ENCODE measurements around the gene SERINC1.
"Not testable (repeated sequence)": the region's sequence is repeated elsewhere in the genome, so short reads cannot be mapped to it uniquely, and the experiment has no call there.

SERINC1 gene

DNA sequence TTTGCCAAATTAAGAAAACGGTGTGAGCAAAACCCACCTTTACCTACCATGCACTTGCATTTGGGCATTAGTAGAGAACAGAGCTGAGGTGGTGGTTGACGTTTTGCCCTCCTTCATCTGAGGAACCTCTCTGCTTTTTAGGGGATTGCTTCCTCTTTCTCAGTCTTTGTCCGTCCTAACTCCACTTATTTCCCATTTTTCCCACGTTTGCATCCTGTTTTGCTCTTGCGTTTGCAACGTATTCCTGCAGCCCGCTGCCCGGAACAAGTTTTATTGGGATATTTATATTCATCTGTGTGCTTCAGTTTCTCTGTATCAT, 374 bp upstream of the SERINC1 start:
- FAIRE-seq (no peak), DNase-seq (ENCODE audit: insufficient read length) (no peak)
- TF ChIP-seq POLR2A (IDR thresholded peaks at IDR 0.05; ENCODE audit: low read depth, low read length), result no peak
- no peak for TF ChIP-seq TAF1 (IDR thresholded peaks at IDR 0.05; ENCODE audit: borderline replicate concordance, low read depth, low read length)
- TF ChIP-seq POLR2AphosphoS5 (IDR thresholded peaks at IDR 0.05; ENCODE audit: low read depth, low read length), result no peak

DNA sequence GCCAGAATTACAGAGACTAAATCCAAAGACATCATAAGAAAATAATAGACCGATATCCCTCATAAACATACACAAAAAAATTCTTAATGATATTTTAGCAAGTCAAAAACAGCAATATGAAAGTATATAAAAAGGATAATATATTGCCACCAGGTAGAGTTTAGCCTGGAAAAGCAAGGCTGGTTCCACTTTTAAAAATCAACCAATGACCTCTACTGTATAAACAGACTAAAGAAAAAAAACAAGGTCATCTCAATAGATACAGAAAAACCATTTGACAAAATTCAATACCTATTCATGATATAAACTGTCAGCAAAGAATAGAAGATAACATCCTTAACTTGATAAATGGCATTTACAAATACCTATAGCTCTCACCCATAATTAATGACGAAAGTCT, 9.7 kb downstream of the SERINC1 start:
- TF ChIP-seq POLR2AphosphoS5 (IDR thresholded peaks at IDR 0.05; ENCODE audit: low read depth, low read length), result no peak
- DNase-seq (ENCODE audit: insufficient read length) (no peak), FAIRE-seq (no peak)

DNA sequence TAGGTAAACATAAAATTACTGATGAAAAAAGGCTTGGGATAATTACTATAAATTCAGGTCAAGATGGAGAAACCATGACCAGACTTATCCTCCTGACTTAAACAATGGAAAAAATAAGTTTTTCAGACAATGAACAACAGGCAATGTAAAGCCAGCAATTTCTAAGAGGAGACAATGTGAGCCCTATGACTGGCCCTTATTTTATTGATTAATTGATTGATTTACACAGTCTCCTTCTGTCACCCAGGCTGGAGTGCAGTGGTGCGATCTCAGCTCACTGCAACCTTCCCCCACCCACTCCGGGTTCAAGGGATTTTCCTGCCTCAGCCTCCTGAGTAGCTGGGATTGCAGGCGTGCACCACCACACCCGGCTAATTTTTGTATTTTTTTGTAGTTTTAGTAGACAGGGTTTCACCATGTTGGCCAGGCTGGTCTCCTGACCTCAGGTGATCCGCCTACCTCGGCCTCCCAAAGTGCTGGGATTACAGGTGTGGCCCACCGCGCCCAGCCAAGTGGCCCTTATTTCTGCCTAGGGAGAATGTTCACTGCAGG, 11.7 kb downstream of the SERINC1 start:
- DNase-seq (ENCODE audit: insufficient read length); FAIRE-seq: not testable (repeated sequence)

DNA sequence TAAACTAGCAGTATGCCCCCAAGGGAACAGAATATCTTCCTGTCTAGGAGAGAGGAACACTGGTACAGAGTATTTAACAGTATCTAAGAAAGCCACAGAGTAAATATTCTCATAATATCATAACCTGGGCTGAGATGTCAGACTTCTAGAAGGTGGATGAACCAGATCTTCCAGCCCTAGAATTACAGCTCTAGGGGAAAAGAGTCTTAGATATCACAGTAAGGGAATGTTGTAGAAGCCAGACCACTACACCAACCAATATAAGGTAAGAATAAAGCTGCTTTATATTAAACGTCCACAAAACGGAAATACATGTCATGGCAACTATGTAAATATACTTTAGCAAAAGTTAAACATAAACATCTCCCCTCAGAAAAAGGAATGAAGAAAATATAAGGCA, 12.4 kb downstream of the SERINC1 start:
- no peak for TF ChIP-seq POLR2AphosphoS5 (IDR thresholded peaks at IDR 0.05; ENCODE audit: low read depth, low read length)
- no peak for TF ChIP-seq POLR2A (IDR thresholded peaks at IDR 0.05; ENCODE audit: low read depth, low read length)
- no peak for TF ChIP-seq TAF1 (IDR thresholded peaks at IDR 0.05; ENCODE audit: borderline replicate concordance, low read depth, low read length)
- DNase-seq (ENCODE audit: insufficient read length) (no peak), FAIRE-seq (no peak)

DNA sequence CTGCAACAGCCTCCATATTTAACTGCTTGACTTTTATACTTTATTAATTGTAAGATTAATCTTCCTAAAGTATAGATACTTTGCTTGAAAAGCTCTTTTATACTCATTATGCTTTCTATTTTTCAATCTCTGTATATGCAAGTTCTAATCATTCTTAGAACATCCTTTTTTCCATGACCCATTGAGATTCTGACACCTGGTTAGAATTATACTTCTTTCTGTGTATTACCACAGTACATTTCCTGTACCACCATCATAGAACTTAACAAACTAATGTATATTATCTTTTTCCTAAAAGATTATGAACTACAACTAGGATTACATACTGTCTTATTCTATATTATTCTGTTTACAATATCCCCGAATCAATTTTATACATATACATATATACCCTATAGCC, 13.5 kb downstream of the SERINC1 start:
- TF ChIP-seq TAF1 (IDR thresholded peaks at IDR 0.05; ENCODE audit: borderline replicate concordance, low read depth, low read length), result no peak
- no peak for TF ChIP-seq POLR2AphosphoS5 (IDR thresholded peaks at IDR 0.05; ENCODE audit: low read depth, low read length)
- DNase-seq (ENCODE audit: insufficient read length) (no peak), FAIRE-seq (no peak)

DNA sequence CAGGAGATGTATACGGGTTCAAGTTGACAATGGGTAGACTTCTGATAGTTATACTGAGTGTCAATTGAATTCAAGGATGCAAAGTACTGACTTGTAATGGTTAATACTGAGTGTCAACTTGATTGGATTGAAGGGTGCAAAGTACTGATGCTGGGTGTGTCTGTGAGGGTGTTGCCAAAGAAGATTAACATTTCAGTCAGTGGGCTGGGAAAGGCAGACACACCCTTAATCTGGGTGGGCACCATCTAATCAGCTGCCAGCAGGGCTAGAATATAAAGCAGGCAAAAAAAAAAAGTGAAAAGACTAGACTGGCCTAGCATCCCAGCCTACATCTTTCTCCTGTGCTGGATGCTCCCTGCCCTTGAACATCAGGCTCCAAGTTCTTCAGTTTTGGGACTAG, 16.5 kb downstream of the SERINC1 start:
- FAIRE-seq; DNase-seq (ENCODE audit: insufficient read length): not testable (repeated sequence)

DNA sequence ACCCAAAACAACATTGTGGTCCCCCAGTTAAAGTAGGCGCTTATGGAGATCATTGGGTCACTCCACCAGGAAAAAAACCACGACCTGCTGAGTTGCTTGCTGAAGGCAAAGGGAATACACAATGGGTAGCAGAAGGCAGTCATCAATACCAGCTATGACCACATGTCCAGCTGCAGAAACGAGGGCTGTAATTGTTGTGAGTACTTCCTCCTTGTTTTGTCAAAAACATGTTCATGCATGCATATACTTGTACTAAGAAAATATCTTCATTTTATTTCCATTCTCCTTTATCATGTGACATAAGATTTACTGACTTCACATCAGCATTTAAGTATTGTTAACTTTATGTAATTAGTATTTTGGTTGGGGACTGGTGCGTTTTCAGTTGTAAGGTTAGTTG, 16.9 kb downstream of the SERINC1 start:
- TF ChIP-seq TAF1 (IDR thresholded peaks at IDR 0.05; ENCODE audit: borderline replicate concordance, low read depth, low read length) (no peak), POLR2AphosphoS5 (IDR thresholded peaks at IDR 0.05; ENCODE audit: low read depth, low read length) (no peak), POLR2A (IDR thresholded peaks at IDR 0.05; ENCODE audit: low read depth, low read length) (no peak)
- DNase-seq (ENCODE audit: insufficient read length) (no peak), FAIRE-seq (peak; percentile 40)

DNA sequence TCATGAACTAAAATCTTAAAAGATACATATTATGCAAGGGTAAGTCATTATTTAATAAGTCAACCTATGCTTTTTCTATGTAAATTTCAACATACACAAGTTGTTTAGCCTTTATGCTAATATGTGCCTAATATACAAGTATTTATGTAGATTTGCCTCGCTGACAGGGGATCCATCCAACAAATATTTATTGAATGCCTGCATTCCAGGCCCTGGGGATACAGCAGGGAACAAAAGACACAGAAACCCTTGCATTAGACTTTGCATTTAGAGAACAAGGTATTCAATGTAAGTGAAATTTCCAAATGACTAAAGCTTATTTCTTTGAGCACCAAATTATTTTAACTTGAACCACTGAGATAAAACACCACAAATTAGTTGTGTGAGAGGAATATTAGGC, 19.1 kb downstream of the SERINC1 start:
- TF ChIP-seq POLR2A (IDR thresholded peaks at IDR 0.05; ENCODE audit: low read depth, low read length), result no peak
- TF ChIP-seq POLR2AphosphoS5 (IDR thresholded peaks at IDR 0.05; ENCODE audit: low read depth, low read length), result no peak
- no peak for TF ChIP-seq TAF1 (IDR thresholded peaks at IDR 0.05; ENCODE audit: borderline replicate concordance, low read depth, low read length)
- FAIRE-seq (no peak), DNase-seq (ENCODE audit: insufficient read length) (no peak)

DNA sequence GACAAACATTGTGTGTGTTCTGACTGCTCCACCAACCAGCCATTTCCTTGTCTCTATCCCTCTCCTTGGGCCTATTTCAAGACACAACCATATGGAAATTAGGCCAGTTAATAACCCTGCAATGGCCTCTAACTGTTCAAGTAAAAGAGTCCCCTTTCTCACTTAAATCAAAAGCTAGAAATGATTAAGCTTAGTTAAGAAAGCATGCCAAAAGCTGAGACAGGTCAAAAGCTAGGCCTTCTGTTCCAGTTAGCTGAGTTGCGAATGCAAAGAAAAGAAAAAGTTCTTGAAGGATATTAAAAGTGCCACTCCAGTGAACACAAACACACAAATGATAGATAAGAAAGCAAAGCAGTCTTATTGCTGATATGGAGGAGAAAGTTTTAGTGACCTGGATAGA, 22.5 kb downstream of the SERINC1 start:
- FAIRE-seq (no peak), DNase-seq (ENCODE audit: insufficient read length) (no peak)
- no peak for TF ChIP-seq TAF1 (IDR thresholded peaks at IDR 0.05; ENCODE audit: borderline replicate concordance, low read depth, low read length)
- no peak for TF ChIP-seq POLR2A (IDR thresholded peaks at IDR 0.05; ENCODE audit: low read depth, low read length)
- TF ChIP-seq POLR2AphosphoS5 (IDR thresholded peaks at IDR 0.05; ENCODE audit: low read depth, low read length), result no peak

DNA sequence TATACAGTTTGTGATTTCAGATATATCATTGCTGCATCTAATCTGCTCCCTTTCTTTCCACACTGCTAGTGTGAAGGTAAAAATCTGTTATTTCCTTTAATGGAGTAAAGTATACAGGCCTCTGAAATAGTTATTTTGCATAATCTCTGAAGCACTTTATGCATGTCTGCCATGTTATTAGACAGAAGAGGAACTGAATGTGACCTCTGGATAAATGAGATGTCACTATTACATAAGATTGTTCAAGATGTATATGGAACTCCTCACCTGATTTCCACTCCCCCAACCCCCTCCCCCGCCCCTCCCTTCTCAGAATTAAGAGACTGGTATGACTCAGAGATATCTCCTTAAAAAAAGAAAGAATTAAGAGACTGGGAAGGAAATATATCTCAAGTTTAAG, 26.3 kb downstream of the SERINC1 start:
- DNase-seq (ENCODE audit: insufficient read length) (no peak), FAIRE-seq (no peak)
- TF ChIP-seq TAF1 (IDR thresholded peaks at IDR 0.05; ENCODE audit: borderline replicate concordance, low read depth, low read length) (no peak), POLR2A (IDR thresholded peaks at IDR 0.05; ENCODE audit: low read depth, low read length) (no peak), POLR2AphosphoS5 (IDR thresholded peaks at IDR 0.05; ENCODE audit: low read depth, low read length) (no peak)

DNA sequence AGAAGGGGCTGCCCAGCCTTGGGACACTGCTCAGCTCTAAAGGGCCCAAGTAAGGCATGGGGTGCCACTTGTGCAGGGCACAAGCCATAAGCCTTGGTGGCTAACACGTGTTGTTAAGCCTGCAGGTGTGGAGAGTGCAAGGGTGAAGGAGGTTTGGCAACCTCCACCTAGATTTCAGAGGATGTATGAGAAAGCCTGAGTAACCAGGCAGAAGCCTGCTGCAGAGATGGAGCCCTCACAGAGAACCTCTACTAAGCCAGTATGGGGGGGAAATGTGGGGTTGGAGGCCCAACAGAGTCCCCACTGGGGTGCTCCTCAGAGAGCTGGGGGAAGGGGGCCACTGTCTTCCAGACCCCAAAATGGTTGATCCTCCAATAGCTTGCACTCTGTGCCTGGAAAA, 32.6 kb downstream of the SERINC1 start:
- FAIRE-seq, result no peak
- TF ChIP-seq POLR2AphosphoS5 (IDR thresholded peaks at IDR 0.05; ENCODE audit: low read depth, low read length), result 0 out of 2 replicates have a peak, but pooled peaks have one; percentile 25
- TF ChIP-seq TAF1 (IDR thresholded peaks at IDR 0.05; ENCODE audit: borderline replicate concordance, low read depth, low read length), result no peak
- no peak for TF ChIP-seq POLR2A (IDR thresholded peaks at IDR 0.05; ENCODE audit: low read depth, low read length)

DNA sequence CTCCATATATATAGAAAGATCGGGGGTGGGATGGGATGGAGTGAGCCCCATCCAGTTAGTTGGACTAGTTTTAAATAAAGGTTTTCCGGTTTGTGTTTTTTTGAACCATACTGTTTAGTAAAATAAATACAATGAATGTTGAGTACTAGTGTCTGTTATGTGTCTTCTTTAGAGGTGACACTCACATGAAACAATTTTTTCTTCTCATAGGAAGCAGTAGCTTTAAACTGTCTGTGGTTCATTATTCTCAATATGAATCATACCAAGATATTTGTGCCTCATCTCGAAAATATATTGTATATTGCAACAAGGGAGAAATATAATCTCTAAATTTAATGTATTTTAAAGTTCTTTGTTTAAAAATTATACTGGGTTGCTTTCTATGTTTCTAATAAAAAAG, 38.8 kb downstream of the SERINC1 start:
- no peak for TF ChIP-seq TAF1 (IDR thresholded peaks at IDR 0.05; ENCODE audit: borderline replicate concordance, low read depth, low read length)
- TF ChIP-seq POLR2AphosphoS5 (IDR thresholded peaks at IDR 0.05; ENCODE audit: low read depth, low read length), result no peak
- TF ChIP-seq POLR2A (IDR thresholded peaks at IDR 0.05; ENCODE audit: low read depth, low read length), result no peak
- FAIRE-seq (no peak), DNase-seq (ENCODE audit: insufficient read length) (no peak)

More for the DNA sequence above, 32.6 kb downstream of the SERINC1 start:
- DNase-seq (ENCODE audit: insufficient read length), result no peak

DNA sequence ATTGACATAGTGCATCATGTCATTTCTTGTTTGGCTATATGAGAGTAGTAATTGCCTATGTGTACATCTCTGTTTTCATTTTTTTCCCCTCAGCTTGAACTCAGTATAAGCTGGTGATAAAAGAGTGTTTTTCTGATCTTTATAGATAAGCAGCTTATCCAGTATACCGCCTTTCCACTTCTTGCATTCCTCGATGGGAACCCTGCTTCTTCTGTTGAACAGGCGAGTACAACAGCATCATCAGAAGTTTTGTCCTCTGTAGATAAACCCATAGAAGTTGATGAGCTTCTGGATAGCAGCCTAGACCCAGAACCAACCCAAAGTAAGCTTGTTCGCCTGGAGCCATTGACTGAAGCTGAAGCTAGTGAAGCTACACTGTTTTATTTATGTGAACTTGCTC, 39.8 kb downstream of the SERINC1 start:
- no peak for TF ChIP-seq POLR2A (IDR thresholded peaks at IDR 0.05; ENCODE audit: low read depth, low read length)
- TF ChIP-seq TAF1 (IDR thresholded peaks at IDR 0.05; ENCODE audit: borderline replicate concordance, low read depth, low read length), result no peak
- no peak for TF ChIP-seq POLR2AphosphoS5 (IDR thresholded peaks at IDR 0.05; ENCODE audit: low read depth, low read length)
- DNase-seq (ENCODE audit: insufficient read length) (no peak), FAIRE-seq (no peak)
